WTC11 (cell line): ENCODE data around the gene NPLOC4. TPM values are rescaled to one million over a fixed set of nuclear protein-coding genes. Genes with fewer than 3 reads are reported as not detected.

Source experiments
- ATAC-seq: fragments of 200-7000 bp; cut with Tn5 transposase; 2 replicates; pipeline ENCODE4 v1.10.0; 2021; ENCODE audit warnings: mild to moderate bottlenecking, moderate library complexity
- CTCF ChIA-PET: fragments of 300-600 bp; sonication (Branson Sonifier 250); formaldehyde crosslinking; loops from one replicate; lab custom pipeline; 2021; ENCODE audit warnings: antibody characterized with exemption; lab: Charles Lee
- POLR2A ChIA-PET: fragments of 350-600 bp; sonication (Branson Sonifier 250); formaldehyde crosslinking; loops from one replicate; lab custom pipeline; 2021; ENCODE audit warnings: antibody characterized with exemption; lab: Charles Lee
- DNase-seq: peaks from one replicate; pipeline ENCODE4 v3.0.0; 2021; ENCODE audit warnings: low spot score
- H3K27ac Mint-ChIP-seq: 2 replicates; pipeline ENCODE4 v1.8.0; 2021; ENCODE audit warnings: mixed read lengths
- H3K27me3 Mint-ChIP-seq: 2 replicates; pipeline ENCODE4 v1.8.0; 2021; ENCODE audit warnings: low read depth, mild to moderate bottlenecking, moderate library complexity, mixed read lengths
- H3K36me3 Mint-ChIP-seq: 2 replicates; pipeline ENCODE4 v1.8.0; 2021; ENCODE audit warnings: mixed read lengths
- H3K4me1 Mint-ChIP-seq: 2 replicates; pipeline ENCODE4 v1.8.0; 2022; ENCODE audit warnings: mixed read lengths
- H3K4me3 Mint-ChIP-seq: 2 replicates; pipeline ENCODE4 v1.8.0; 2021; ENCODE audit warnings: mild to moderate bottlenecking, moderate library complexity, mixed read lengths
- H3K9me3 Mint-ChIP-seq: 2 replicates; pipeline ENCODE4 v1.8.0; 2021; ENCODE audit warnings: mixed read lengths
- CBFB ChIP-seq: sonication (generic); formaldehyde crosslinking; IDR thresholded peaks from 2 replicates; pipeline ENCODE4 v1.8.1; 2022; ENCODE audit warnings: mild to moderate bottlenecking, low read depth, missing genetic modification reagents
- CREB1 ChIP-seq: sonication (generic); formaldehyde crosslinking; IDR thresholded peaks from 2 replicates; pipeline ENCODE4 v1.8.0; 2023; ENCODE audit warnings: mild to moderate bottlenecking, missing genetic modification reagents
- E2F5 ChIP-seq: sonication (generic); formaldehyde crosslinking; IDR thresholded peaks from 2 replicates; pipeline ENCODE4 v1.8.1; 2022; ENCODE audit warnings: mild to moderate bottlenecking, moderate library complexity, missing genetic modification reagents
- ERG ChIP-seq: fragments of 250-450 bp; sonication (Bioruptor Pico); IDR thresholded peaks from 2 replicates; pipeline ENCODE4 v1.8.0; 2021; ENCODE audit warnings: mild to moderate bottlenecking
- ESRRA ChIP-seq: sonication (generic); formaldehyde crosslinking; IDR thresholded peaks from 2 replicates; pipeline ENCODE4 v1.8.1; 2022; ENCODE audit warnings: mild to moderate bottlenecking, missing genetic modification reagents, borderline replicate concordance
- ETV6 ChIP-seq: sonication (generic); formaldehyde crosslinking; IDR thresholded peaks from 2 replicates; pipeline ENCODE4 v1.8.1; 2022; ENCODE audit warnings: mild to moderate bottlenecking, missing genetic modification reagents
- FOXP4 ChIP-seq: sonication (generic); formaldehyde crosslinking; IDR thresholded peaks from 2 replicates; pipeline ENCODE4 v1.8.0; 2022; ENCODE audit warnings: mild to moderate bottlenecking, missing genetic modification reagents
- GTF2I ChIP-seq: fragments of 250-450 bp; sonication (Bioruptor Pico); conservative IDR thresholded peaks from 2 replicates; pipeline ENCODE4 v1.4.0; 2021; ENCODE audit warnings: mild to moderate bottlenecking
- HMGA2 ChIP-seq: fragments of 250-450 bp; sonication (Bioruptor Pico); IDR thresholded peaks from 2 replicates; pipeline ENCODE4 v1.4.0; 2021; ENCODE audit warnings: mild to moderate bottlenecking, moderate library complexity
- HMGXB4 ChIP-seq: sonication (generic); formaldehyde crosslinking; IDR thresholded peaks from 2 replicates; pipeline ENCODE4 v1.8.1; 2023; ENCODE audit warnings: mild to moderate bottlenecking, moderate library complexity, missing genetic modification reagents
- IRF1 ChIP-seq: sonication (generic); formaldehyde crosslinking; IDR thresholded peaks from 2 replicates; pipeline ENCODE4 v1.8.0; 2023; ENCODE audit warnings: missing genetic modification reagents
- JAZF1 ChIP-seq: fragments of 250-450 bp; sonication (Bioruptor Pico); IDR thresholded peaks from 2 replicates; pipeline ENCODE4 v1.9.0; 2021; ENCODE audit warnings: moderate library complexity, mild to moderate bottlenecking, inconsistent platforms
- NFE2L1 ChIP-seq: sonication (generic); formaldehyde crosslinking; IDR thresholded peaks from 2 replicates; pipeline ENCODE4 v1.8.1; 2023; ENCODE audit warnings: missing genetic modification reagents
- RELA ChIP-seq: sonication (generic); formaldehyde crosslinking; IDR thresholded peaks from 2 replicates; pipeline ENCODE4 v1.8.1; 2022; ENCODE audit warnings: missing genetic modification reagents, mild to moderate bottlenecking, borderline replicate concordance
- TCF7 ChIP-seq: sonication (generic); formaldehyde crosslinking; IDR thresholded peaks from 2 replicates; pipeline ENCODE4 v1.8.0; 2022; ENCODE audit warnings: mild to moderate bottlenecking, low read depth, missing genetic modification reagents, moderate library complexity
- USF2 ChIP-seq: sonication (generic); formaldehyde crosslinking; IDR thresholded peaks from 2 replicates; pipeline ENCODE4 v1.8.1; 2023; ENCODE audit warnings: mild to moderate bottlenecking, missing genetic modification reagents, moderate library complexity
- ZMAT4 ChIP-seq: fragments of 250-450 bp; sonication (Bioruptor Pico); IDR thresholded peaks from 2 replicates; pipeline ENCODE4 v1.9.0; 2021; ENCODE audit warnings: mild to moderate bottlenecking
- ZNF121 ChIP-seq: sonication (generic); formaldehyde crosslinking; IDR thresholded peaks from 2 replicates; pipeline ENCODE4 v1.8.0; 2023; ENCODE audit warnings: missing genetic modification reagents
- ZNF317 ChIP-seq: sonication (generic); formaldehyde crosslinking; IDR thresholded peaks from 2 replicates; pipeline ENCODE4 v1.8.1; 2023; ENCODE audit warnings: low read depth, mild to moderate bottlenecking, moderate library complexity, missing genetic modification reagents, borderline replicate concordance
- ZNF425 ChIP-seq: fragments of 250-450 bp; sonication (Bioruptor Pico); conservative IDR thresholded peaks from 2 replicates; pipeline ENCODE4 v1.9.0; 2021; ENCODE audit warnings: mild to moderate bottlenecking
- ZNF512 ChIP-seq: sonication (generic); formaldehyde crosslinking; IDR thresholded peaks from 2 replicates; pipeline ENCODE4 v1.8.1; 2022; ENCODE audit warnings: missing genetic modification reagents, borderline replicate concordance
- total RNA-seq: library from RNA; stranded (reverse); gene quantifications from 3 replicates; pipeline ENCODE4 v1.2.3, GENCODE V29; 2021

Gene NPLOC4
- total RNA-seq, 1 experiment from 2014 or later = 83.5 TPM

- H3K9me3 Mint-ChIP-seq = peaks cover 10% of the 10 kb centered on the region
- POLR2A ChIA-PET = no interaction called here
- no peaks in the 10 kb centered on the region for H3K4me1 Mint-ChIP-seq
- no peak overlapping the region for H3K27ac Mint-ChIP-seq
- DNase-seq = no peak
- H3K4me3 Mint-ChIP-seq = no peak overlapping the region
- no peak for TF ChIP-seq HMGA2
- TF ChIP-seq ZNF121 = no peak
- TF ChIP-seq E2F5 = no peak
- TF ChIP-seq CBFB (CRISPR knock-in tag) = no peak
- no peak for TF ChIP-seq GTF2I
- TF ChIP-seq ZNF425 = no peak
- CTCF ChIA-PET = no interaction called here
- peaks cover 79% of the 10 kb centered on the region for H3K36me3 Mint-ChIP-seq
- no peak for ATAC-seq
- no peaks in the 10 kb centered on the region for H3K27me3 Mint-ChIP-seq
Measured at GRCh38 chr17:81616877-81617276, 20.0 kb downstream of the NPLOC4 start.

- ChIA-PET POLR2A (no interaction called here), CTCF (interaction anchor here (0.6 kb wide), 1 partner anchor 12 kb away, joined by 3 read pairs; no protein-coding TSS in a partner anchor)
- Mint-ChIP-seq H3K27me3 (no peaks in the 10 kb centered on the region), H3K4me1 (no peaks in the 10 kb centered on the region), H3K4me3 (no peak overlapping the region), H3K36me3 (peaks cover 68% of the 10 kb centered on the region), H3K9me3 (peaks cover 10% of the 10 kb centered on the region), H3K27ac (no peak overlapping the region)
- ATAC-seq = no peak
- no peak for DNase-seq
- no peak for TF ChIP-seq ETV6 (CRISPR knock-in tag)
- TF ChIP-seq ZMAT4 (CRISPR knock-in tag) = no peak
- no peak for TF ChIP-seq USF2 (CRISPR knock-in tag)
- TF ChIP-seq TCF7 (CRISPR knock-in tag) = no peak
- TF ChIP-seq NFE2L1 (CRISPR knock-in tag) = no peak
- TF ChIP-seq ZNF425 = no peak
- no peak for TF ChIP-seq CREB1 (CRISPR knock-in tag)
- TF ChIP-seq ESRRA = no peak
- no peak for TF ChIP-seq ZNF317
- TF ChIP-seq IRF1 (CRISPR knock-in tag) = no peak
- TF ChIP-seq FOXP4 (CRISPR knock-in tag) = no peak
- no peak for TF ChIP-seq RELA (CRISPR knock-in tag)
- no peak for TF ChIP-seq GTF2I
- no peak for TF ChIP-seq JAZF1 (CRISPR knock-in tag)
- no peak for TF ChIP-seq ZNF512 (CRISPR knock-in tag)
- no peak for TF ChIP-seq HMGXB4 (CRISPR knock-in tag)
- no peak for TF ChIP-seq ERG (CRISPR knock-in tag)
Measured at GRCh38 chr17:81615401-81615930, 21.4 kb downstream of the NPLOC4 start.
